Upper lobe of left lung (tissue), 4 donors: ENCODE data around the gene TIMMDC1.

Source experiments
- POLR2A ChIP-seq, 4 donors: fragments of 450-650 bp; IDR thresholded peaks; one replicate each; pipeline ENCODE4 v1.5.1; 2016 to 2017; ENCODE audit warnings: antibody characterized with exemption in 4 of 4, mild to moderate bottlenecking in 2 of 4
- POLR2AphosphoS5 ChIP-seq, 2 donors: sonication (generic); formaldehyde crosslinking; IDR thresholded peaks; one replicate each; pipeline ENCODE4 v1.5.1; 2017; ENCODE audit warnings: antibody characterized with exemption in 2 of 2
- TF ChIP-seq, protein P1 (sequence below), 6 experiments: fragments of 450-650 bp in 4 of 6; fragments of 200-600 bp in 2 of 6; sonication (generic) in 2 of 6; IDR thresholded peaks; one replicate each; pipeline ENCODE4 v1.5.1; 2016 to 2019; ENCODE audit warnings: antibody characterized with exemption in 6 of 6

DNA sequence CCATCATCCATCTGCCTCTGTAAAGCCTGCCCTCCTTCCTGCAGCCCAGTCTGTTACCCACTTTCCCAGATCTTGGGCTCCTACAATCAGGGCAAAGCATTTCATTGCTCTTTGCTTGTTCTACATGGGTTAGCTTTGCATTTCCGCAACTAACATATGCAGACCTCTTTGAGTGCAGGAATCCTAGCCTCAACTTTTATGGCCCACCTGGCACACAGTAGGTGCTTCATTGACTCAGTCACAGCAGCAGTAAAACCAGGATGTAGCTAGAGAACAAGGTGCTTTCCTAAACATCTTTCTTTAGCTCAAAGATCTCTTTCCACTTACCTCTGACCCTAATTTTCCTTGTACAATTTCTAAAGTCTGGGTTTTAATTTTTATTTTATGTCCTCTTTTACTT, 57.6 kb downstream of the TIMMDC1 start:
- TF ChIP-seq, protein P1, sequence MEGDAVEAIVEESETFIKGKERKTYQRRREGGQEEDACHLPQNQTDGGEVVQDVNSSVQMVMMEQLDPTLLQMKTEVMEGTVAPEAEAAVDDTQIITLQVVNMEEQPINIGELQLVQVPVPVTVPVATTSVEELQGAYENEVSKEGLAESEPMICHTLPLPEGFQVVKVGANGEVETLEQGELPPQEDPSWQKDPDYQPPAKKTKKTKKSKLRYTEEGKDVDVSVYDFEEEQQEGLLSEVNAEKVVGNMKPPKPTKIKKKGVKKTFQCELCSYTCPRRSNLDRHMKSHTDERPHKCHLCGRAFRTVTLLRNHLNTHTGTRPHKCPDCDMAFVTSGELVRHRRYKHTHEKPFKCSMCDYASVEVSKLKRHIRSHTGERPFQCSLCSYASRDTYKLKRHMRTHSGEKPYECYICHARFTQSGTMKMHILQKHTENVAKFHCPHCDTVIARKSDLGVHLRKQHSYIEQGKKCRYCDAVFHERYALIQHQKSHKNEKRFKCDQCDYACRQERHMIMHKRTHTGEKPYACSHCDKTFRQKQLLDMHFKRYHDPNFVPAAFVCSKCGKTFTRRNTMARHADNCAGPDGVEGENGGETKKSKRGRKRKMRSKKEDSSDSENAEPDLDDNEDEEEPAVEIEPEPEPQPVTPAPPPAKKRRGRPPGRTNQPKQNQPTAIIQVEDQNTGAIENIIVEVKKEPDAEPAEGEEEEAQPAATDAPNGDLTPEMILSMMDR (IDR thresholded peaks at IDR 0.05), result no peak
- TF ChIP-seq POLR2A (IDR thresholded peaks at IDR 0.05) (no peak), POLR2AphosphoS5 (IDR thresholded peaks at IDR 0.05) (no peak)
